GM23248 (cell line): ENCODE data around the gene STRADB. TPM values are rescaled to one million over a fixed set of nuclear protein-coding genes. Genes with fewer than 3 reads are reported as not detected.

ENCODE experiments used
- DNase-seq: peaks from one replicate; pipeline ENCODE4 v3.0.0-alpha.2; 2015
- H2AFZ ChIP-seq: fragments of 200-600 bp; sonication (generic); 2 replicates; pipeline ENCODE4 v1.6.1; 2016; ENCODE audit warnings: antibody characterized with exemption
- H3F3A ChIP-seq: fragments of 200-600 bp; sonication (generic); 2 replicates; pipeline ENCODE4 v1.6.1; 2016; ENCODE audit warnings: mild to moderate bottlenecking, antibody characterized with exemption, mixed run types; ENCODE audit not compliant: insufficient read depth
- H3K27ac ChIP-seq: fragments of 200-600 bp; sonication (generic); 2 replicates; pipeline ENCODE4 v1.5.1; 2016; ENCODE audit warnings: mild to moderate bottlenecking
- H3K27me3 ChIP-seq: fragments of 200-600 bp; sonication (generic); replicated peaks from 2 replicates; pipeline ENCODE4 v1.6.1; 2016; ENCODE audit warnings: mild to moderate bottlenecking; ENCODE audit not compliant: insufficient read depth
- H3K36me3 ChIP-seq: fragments of 200-600 bp; sonication (generic); 2 replicates; pipeline ENCODE4 v1.6.1; 2016; ENCODE audit warnings: low read depth, mild to moderate bottlenecking
- H3K4me1 ChIP-seq: fragments of 200-600 bp; sonication (generic); 2 replicates; pipeline ENCODE4 v1.6.1; 2016; ENCODE audit warnings: mild to moderate bottlenecking; ENCODE audit not compliant: insufficient read depth
- H3K4me2 ChIP-seq: fragments of 200-600 bp; sonication (generic); one replicate; pipeline ENCODE4 v1.6.1; 2016; ENCODE audit warnings: mild to moderate bottlenecking; ENCODE audit not compliant: unreplicated experiment
- H3K4me3 ChIP-seq: fragments of 200-600 bp; sonication (generic); 2 replicates; pipeline ENCODE4 v1.5.1; 2016; ENCODE audit warnings: mild to moderate bottlenecking
- H3K79me2 ChIP-seq: fragments of 200-600 bp; sonication (generic); 2 replicates; pipeline ENCODE4 v1.6.1; 2016; ENCODE audit warnings: mild to moderate bottlenecking; ENCODE audit not compliant: insufficient read depth
- H3K9ac ChIP-seq: fragments of 200-600 bp; sonication (generic); 2 replicates; pipeline ENCODE4 v1.6.1; 2016; ENCODE audit warnings: mild to moderate bottlenecking
- H3K9me2 ChIP-seq: fragments of 200-600 bp; sonication (generic); 2 replicates; pipeline ENCODE4 v1.6.1; 2016; ENCODE audit warnings: mixed run types, mild to moderate bottlenecking, moderate library complexity; ENCODE audit not compliant: insufficient read depth
- H3K9me3 ChIP-seq: fragments of 200-600 bp; sonication (generic); one replicate; pipeline ENCODE4 v1.6.1; 2017; ENCODE audit warnings: low read depth
- H4K20me1 ChIP-seq: fragments of 200-600 bp; sonication (generic); 2 replicates; pipeline ENCODE4 v1.6.0; 2016; ENCODE audit not compliant: insufficient read depth
- EZH2 ChIP-seq: fragments of 200-600 bp; sonication (generic); IDR thresholded peaks from 2 replicates; pipeline ENCODE4 v1.6.1; 2018; ENCODE audit warnings: antibody characterized with exemption, mild to moderate bottlenecking; ENCODE audit not compliant: insufficient read depth, poor library complexity, severe bottlenecking
- EZH2phosphoT487 ChIP-seq: fragments of 200-600 bp; sonication (generic); IDR thresholded peaks from 2 replicates; pipeline ENCODE4 v1.6.1; 2018; ENCODE audit warnings: antibody characterized with exemption, moderate library complexity, mild to moderate bottlenecking, low read depth; ENCODE audit not compliant: insufficient read depth
- WGBS, 2 experiments: methylation state at CpG; one replicate each; pipeline ENCODE4 v1.1.6; 2015 to 2017; ENCODE audit warnings: low lambda C conversion rate in 2 of 2, low coverage in 1 of 2; ENCODE audit errors: missing lambda C conversion rate in 2 of 2; 5-methylcytosine and 5-hydroxymethylcytosine counted together
- in situ Hi-C: fragments of 300-500 bp; cut with MboI; formaldehyde crosslinking; loops from 2 replicates; pipeline ENCODE4 v1.15.0; 2020
- polyA plus RNA-seq: library from polyadenylated mRNA; unstranded; fragments of >200 nt; fragmentation: Nextera tagmentation; extraction: Ambion mirVana; gene quantifications from 2 replicates; pipeline ENCODE4 v1.2.1, GENCODE V29; 2016
- total RNA-seq: library from RNA; depleted of rRNA; stranded (reverse); fragments of >200 nt; shearing (Covaris generic); gene quantifications from 2 replicates; pipeline ENCODE4 v1.2.3, GENCODE V29; 2014; rRNA removed

The STRADB gene
- total RNA-seq (21.2 and 31.2 TPM in 2 replicates), polyA plus RNA-seq (33.7 and 35.6 TPM in 2 replicates)

- no peaks in the 10 kb centered on the region for H3K9me2 ChIP-seq
- WGBS, 2 experiments = 1% methylated on average over 36 to 57 of the region's 78 CpGs
- no peaks in the 10 kb centered on the region for H3K27me3 ChIP-seq
- peaks cover 9% of the 10 kb centered on the region; the same call in 1 of the 2 replicates for H3K4me1 ChIP-seq
- no peaks in the 10 kb centered on the region for H3K9me3 ChIP-seq
- no peaks in the 10 kb centered on the region; the same call in 1 of the 2 replicates for H4K20me1 ChIP-seq
- H3K36me3 ChIP-seq = no peaks in the 10 kb centered on the region
- in situ Hi-C loops = no loop called here
- H3K79me2 ChIP-seq = peaks cover 71% of the 10 kb centered on the region
- peak within 1 kb of the TSS; percentile 96 for H2AFZ ChIP-seq
- no peaks in the 10 kb centered on the region for H3F3A ChIP-seq
- TF ChIP-seq EZH2phosphoT487 (no peak), EZH2 (no peak)
- peak; percentile 98 for DNase-seq
- H3K4me3 ChIP-seq = peak within 1 kb of the TSS; percentile 92
- peak within 1 kb of the TSS; percentile 89 for H3K9ac ChIP-seq
- peak within 1 kb of the TSS; percentile 80 for H3K4me2 ChIP-seq
- H3K27ac ChIP-seq = peak within 1 kb of the TSS; percentile 84
Measured at GRCh38 chr2:201451292-201452057, at the start of gene STRADB, which contains the start of gene TRAK2. TSS of gene STRADB (plus strand) at chr2:201451740. CDS start at chr2:201454841, 3,101 bp downstream. TSS of gene TRAK2 (minus strand) at chr2:201451458. CDS start at chr2:201420507, 30,951 bp downstream.

GRCh38 chr2:201401815-201402214 lies 49.7 kb upstream of the STRADB start:
- no peak overlapping the region for H3K4me3 ChIP-seq
- TF ChIP-seq EZH2 (no peak), EZH2phosphoT487 (no peak)
- WGBS, 2 experiments = 98% methylated on average over 3 of the region's 3 CpGs
- H3K79me2 ChIP-seq = peaks cover 46% of the 10 kb centered on the region
- H3K9me2 ChIP-seq = no peaks in the 10 kb centered on the region
- H4K20me1 ChIP-seq = no peaks in the 10 kb centered on the region
- H3K9ac ChIP-seq = no peak overlapping the region
- H3K4me2 ChIP-seq = no peak overlapping the region
- no peaks in the 10 kb centered on the region for H3K27me3 ChIP-seq
- H3K4me1 ChIP-seq = peaks cover 29% of the 10 kb centered on the region
- no peak overlapping the region for H3K27ac ChIP-seq
- H3K9me3 ChIP-seq = no peaks in the 10 kb centered on the region
- no peak for DNase-seq
- in situ Hi-C loops = no loop called here
- H2AFZ ChIP-seq = no peak overlapping the region
- H3K36me3 ChIP-seq = peaks cover 13% of the 10 kb centered on the region
- peaks cover 13% of the 10 kb centered on the region; the same call in 1 of the 2 replicates for H3F3A ChIP-seq

GRCh38 chr2:201402651-201403562 lies 48.6 kb upstream of the STRADB start:
- Histone ChIP-seq H3K4me3 (no peak overlapping the region), H3K27ac (no peak overlapping the region), H3K4me1 (peaks cover 31% of the 10 kb centered on the region), H3K9me2 (no peaks in the 10 kb centered on the region), H3K9ac (no peak overlapping the region), H3F3A (peaks cover 13% of the 10 kb centered on the region; the same call in 1 of the 2 replicates), H3K79me2 (peaks cover 54% of the 10 kb centered on the region), H4K20me1 (no peaks in the 10 kb centered on the region), H3K27me3 (no peaks in the 10 kb centered on the region), H2AFZ (no peak overlapping the region), H3K4me2 (peak overlapping the region; percentile 4), H3K9me3 (no peaks in the 10 kb centered on the region), H3K36me3 (peaks cover 2% of the 10 kb centered on the region; the same call in 1 of the 2 replicates)
- in situ Hi-C loops = no loop called here
- 86 to 91% methylated on average over 6 of the region's 6 CpGs for WGBS, 2 experiments
- DNase-seq = peak; percentile 35
- TF ChIP-seq EZH2phosphoT487 (no peak), EZH2 (no peak)

GRCh38 chr2:201403880-201404279 lies 47.7 kb upstream of the STRADB start:
- Histone ChIP-seq H3K36me3 (no peaks in the 10 kb centered on the region; the same call in 1 of the 2 replicates), H2AFZ (no peak overlapping the region), H3K4me3 (no peak overlapping the region), H3K9me3 (no peaks in the 10 kb centered on the region), H3K9ac (no peak overlapping the region), H4K20me1 (no peaks in the 10 kb centered on the region), H3K27me3 (no peaks in the 10 kb centered on the region), H3K4me1 (peaks cover 31% of the 10 kb centered on the region), H3K27ac (no peak overlapping the region), H3K9me2 (no peaks in the 10 kb centered on the region), H3F3A (peaks cover 13% of the 10 kb centered on the region; the same call in 1 of the 2 replicates), H3K79me2 (peaks cover 64% of the 10 kb centered on the region), H3K4me2 (no peak overlapping the region)
- WGBS, 2 experiments = 97 to 98% methylated on average over 3 of the region's 3 CpGs
- in situ Hi-C loops = no loop called here
- peak; percentile 19 for DNase-seq
- TF ChIP-seq EZH2 (no peak), EZH2phosphoT487 (no peak)
